RWPE2 (cell line): ENCODE data around the gene KIAA0825.

Experiments used
- ATAC-seq: fragments of 200-7000 bp; cut with Tn5 transposase; 3 replicates; pipeline ENCODE4 v1.9.1; 2021; ENCODE audit warnings: low read depth
- DNase-seq: peaks from one replicate; pipeline ENCODE4 v3.0.0-alpha.2; 2020; ENCODE audit warnings: low spot score
- H3K27ac ChIP-seq: fragments of 450-650 bp; 2 replicates; pipeline ENCODE4 v1.5.1; 2017; ENCODE audit warnings: mild to moderate bottlenecking; ENCODE audit not compliant: poor library complexity, severe bottlenecking
- H3K27me3 ChIP-seq: fragments of 250-450 bp; sonication (Bioruptor Pico); 2 replicates; pipeline ENCODE4 v1.5.1; 2021; ENCODE audit warnings: mild to moderate bottlenecking, moderate library complexity; ENCODE audit not compliant: insufficient read depth, poor library complexity, severe bottlenecking
- H3K36me3 ChIP-seq: fragments of 250-450 bp; sonication (Bioruptor Pico); 2 replicates; pipeline ENCODE4 v1.5.1; 2020; ENCODE audit warnings: low read depth, mild to moderate bottlenecking, moderate library complexity
- H3K4me1 ChIP-seq: fragments of 250-450 bp; sonication (Bioruptor Pico); 2 replicates; pipeline ENCODE4 v1.5.1; 2021; ENCODE audit warnings: mild to moderate bottlenecking, moderate library complexity; ENCODE audit not compliant: insufficient read depth, poor library complexity, severe bottlenecking
- H3K4me3 ChIP-seq: fragments of 250-450 bp; sonication (Bioruptor Pico); 2 replicates; pipeline ENCODE4 v1.5.1; 2021; ENCODE audit warnings: mild to moderate bottlenecking, moderate library complexity; ENCODE audit not compliant: severe bottlenecking
- H3K9me3 ChIP-seq: fragments of 250-450 bp; sonication (Bioruptor Pico); 2 replicates; pipeline ENCODE4 v1.5.1; 2021; ENCODE audit warnings: mild to moderate bottlenecking, moderate library complexity; ENCODE audit not compliant: severe bottlenecking
- CTCF ChIP-seq: fragments of 450-650 bp; IDR thresholded peaks from one replicate; pipeline ENCODE4 v1.5.1; 2017; ENCODE audit warnings: mild to moderate bottlenecking, moderate library complexity; ENCODE audit not compliant: poor library complexity, severe bottlenecking

The KIAA0825 gene

DNA sequence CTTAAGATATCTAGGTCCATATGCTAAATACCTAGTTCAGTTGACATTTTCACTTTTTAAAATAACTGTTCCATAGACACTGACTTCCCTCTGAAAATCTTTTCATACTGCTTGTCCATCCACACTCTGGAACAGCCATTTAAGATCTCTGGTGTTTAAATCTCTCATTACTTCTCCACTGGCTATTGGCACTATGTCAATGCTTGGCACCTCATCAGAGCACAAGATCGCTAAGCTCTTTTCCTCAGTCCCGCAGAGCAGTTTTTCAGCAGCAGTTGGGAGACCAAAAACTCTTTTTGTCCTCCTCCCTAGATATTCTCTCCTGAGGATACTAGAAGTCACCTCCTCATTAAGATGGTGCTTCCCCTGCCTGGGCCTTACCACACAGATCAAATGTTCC is 172.7 kb downstream of the KIAA0825 start:
- H3K27me3 ChIP-seq: no peaks in the 10 kb centered on the region
- DNase-seq (no peak), ATAC-seq (no peak)
- H3K36me3 ChIP-seq: no peaks in the 10 kb centered on the region
- H3K4me3 ChIP-seq: no peak overlapping the region
- H3K9me3 ChIP-seq: no peaks in the 10 kb centered on the region
- H3K4me1 ChIP-seq: no peaks in the 10 kb centered on the region
- no peak for TF ChIP-seq CTCF
- H3K27ac ChIP-seq: no peak overlapping the region

DNA sequence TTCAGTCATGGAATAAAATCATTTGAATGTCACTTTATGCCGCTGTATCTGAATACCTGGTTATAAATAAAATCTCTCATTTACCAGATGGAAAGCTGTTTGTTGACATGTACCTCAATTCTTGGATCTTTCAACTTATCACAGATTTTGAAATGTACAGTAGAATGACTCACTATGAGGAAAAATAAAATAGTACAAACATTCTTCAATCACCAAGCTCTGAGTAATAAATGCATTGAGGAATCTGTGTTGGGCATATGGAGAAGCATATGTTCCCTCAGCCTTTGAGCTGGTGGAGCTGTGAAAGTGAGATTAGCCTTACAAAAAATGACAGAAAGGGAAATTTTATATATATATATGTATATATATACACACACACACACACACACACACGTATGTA is 175.4 kb downstream of the KIAA0825 start:
- H3K9me3 ChIP-seq: no peaks in the 10 kb centered on the region
- TF ChIP-seq CTCF: no peak
- H3K4me3 ChIP-seq: no peak overlapping the region
- no peaks in the 10 kb centered on the region for H3K27me3 ChIP-seq
- no peaks in the 10 kb centered on the region for H3K36me3 ChIP-seq
- no peak overlapping the region for H3K27ac ChIP-seq
- no peaks in the 10 kb centered on the region for H3K4me1 ChIP-seq
- ATAC-seq (no peak), DNase-seq (no peak)

- no peaks in the 10 kb centered on the region for H3K36me3 ChIP-seq
- no peaks in the 10 kb centered on the region for H3K27me3 ChIP-seq
- no peak for TF ChIP-seq CTCF
Measured at GRCh38 chr5:94442076-94442475, 176.3 kb downstream of the KIAA0825 start.

GRCh38 chr5:94440015-94440414 is 178.4 kb downstream of the KIAA0825 start:
- no peak for ATAC-seq
- Histone ChIP-seq H3K27ac (no peak overlapping the region), H3K9me3 (no peaks in the 10 kb centered on the region), H3K36me3 (no peaks in the 10 kb centered on the region), H3K27me3 (no peaks in the 10 kb centered on the region), H3K4me3 (no peak overlapping the region), H3K4me1 (no peaks in the 10 kb centered on the region)
- no peak for TF ChIP-seq CTCF
- no peak for DNase-seq

More at GRCh38 chr5:94442076-94442475, 176.3 kb downstream of the KIAA0825 start:
- no peak for ATAC-seq
- Histone ChIP-seq H3K9me3 (no peaks in the 10 kb centered on the region), H3K4me3 (no peak overlapping the region), H3K4me1 (no peaks in the 10 kb centered on the region), H3K27ac (no peak overlapping the region)
- no peak for DNase-seq

GRCh38 chr5:94433397-94434163 is 184.8 kb downstream of the KIAA0825 start:
- peak overlapping the region; percentile 25 for H3K27ac ChIP-seq
- H3K9me3 ChIP-seq: no peaks in the 10 kb centered on the region
- H3K4me3 ChIP-seq: no peak overlapping the region
- no peak for TF ChIP-seq CTCF
- H3K36me3 ChIP-seq: no peaks in the 10 kb centered on the region
- DNase-seq (no peak), ATAC-seq (peak; percentile 56)
- H3K4me1 ChIP-seq: peaks cover 10% of the 10 kb centered on the region
- H3K27me3 ChIP-seq: no peaks in the 10 kb centered on the region
